GM12878 (cell line): ENCODE results near the gene GPRASP2. TPM values are rescaled to one million over a fixed set of nuclear protein-coding genes. Genes with fewer than 3 reads are reported as not detected.

Experiments
- ATAC-seq: fragments of 200-7000 bp; cut with Tn5 transposase; 3 replicates; pipeline ENCODE4 v1.9.1; 2020; ENCODE audit warnings: mild to moderate bottlenecking, moderate library complexity
- BruUV-seq: library from RNA; stranded (reverse); fragments of 400-500 nt; replicated peaks from 2 replicates; lab custom pipeline; 2021; lab: Mats Ljungman, UMichigan
- CTCF ChIA-PET: fragments of 300-600 bp; sonication (Branson Sonifier 250); formaldehyde crosslinking; extraction: SDS; loops from one replicate; lab custom pipeline; 2021; ENCODE audit warnings: inconsistent platforms; lab: Yijun Ruan, JAX
- POLR2A ChIA-PET: fragments of 350-600 bp; formaldehyde crosslinking; extraction: SDS; loops from one replicate; lab custom pipeline; 2021; ENCODE audit warnings: inconsistent platforms; lab: Charles Lee
- RAD21 ChIA-PET: fragments of 300-600 bp; sonication (Branson Sonifier 250); formaldehyde crosslinking; loops from one replicate; lab custom pipeline; 2023; ENCODE audit warnings: antibody characterized with exemption; ENCODE audit not compliant: unreplicated experiment; lab: Charles Lee
- SMC1A ChIA-PET: fragments of 300-600 bp; sonication (Branson Sonifier 250); formaldehyde crosslinking; loops from one replicate; lab custom pipeline; 2023; ENCODE audit not compliant: unreplicated experiment, uncharacterized antibody; lab: Charles Lee
- DNase-seq: peaks from one replicate; pipeline ENCODE4 v3.0.0-alpha.2; 2011; ENCODE audit warnings: low read depth, low spot score
- FAIRE-seq: peaks from 3 replicates; lab custom pipeline; 2011; peaks lifted over from hg19 to GRCh38; lab: Jason Lieb, UNC
- H2AFZ ChIP-seq: 2 replicates; pipeline ENCODE4 v1.6.0; 2011; ENCODE audit warnings: low read depth, low read length, control low read depth; ENCODE audit not compliant: control insufficient read depth
- H3K27ac ChIP-seq: 2 replicates; pipeline ENCODE4 v1.5.1; 2011; ENCODE audit warnings: control low read depth; ENCODE audit not compliant: control insufficient read depth, insufficient read depth
- H3K27me3 ChIP-seq, 2 experiments: replicated peaks in 1 of 2; 2 replicates each; pipeline versions ENCODE4 v1.6.0 to v1.6.1; 2011; ENCODE audit warnings: low read length in 1 of 2; ENCODE audit not compliant: control insufficient read depth in 2 of 2, insufficient read depth in 2 of 2
- H3K36me3 ChIP-seq, 2 experiments: 2 replicates each; pipeline ENCODE4 v1.5.1; 2011; ENCODE audit warnings: low read length in 1 of 2; ENCODE audit not compliant: control insufficient read depth in 2 of 2, insufficient read depth in 2 of 2
- H3K4me1 ChIP-seq: 2 replicates; pipeline ENCODE4 v1.6.1; 2011; ENCODE audit warnings: mild to moderate bottlenecking, low read length, moderate library complexity, mixed read lengths; ENCODE audit not compliant: control insufficient read depth, insufficient read depth
- H3K4me2 ChIP-seq: 2 replicates; pipeline ENCODE4 v1.6.0; 2011; ENCODE audit warnings: control low read depth; ENCODE audit not compliant: control insufficient read depth, insufficient read depth
- H3K4me3 ChIP-seq: fragments of 200-600 bp; sonication (generic); 2 replicates; pipeline ENCODE4 v1.5.1; 2016
- H3K79me2 ChIP-seq: 2 replicates; pipeline ENCODE4 v1.6.0; 2011; ENCODE audit warnings: low read length; ENCODE audit not compliant: control insufficient read depth, insufficient read depth
- H3K9ac ChIP-seq: 2 replicates; pipeline ENCODE4 v1.8.0; 2011; ENCODE audit warnings: low read length, control low read depth, mixed read lengths; ENCODE audit not compliant: control insufficient read depth, insufficient read depth
- H3K9me3 ChIP-seq: replicated peaks from 3 replicates; pipeline ENCODE4 v1.5.1; 2011; ENCODE audit warnings: mild to moderate bottlenecking, low read length; ENCODE audit not compliant: control insufficient read depth, insufficient read depth
- H4K20me1 ChIP-seq: 2 replicates; pipeline ENCODE4 v1.6.0; 2011; ENCODE audit not compliant: control insufficient read depth, insufficient read depth
- BACH1 ChIP-seq: fragments of 450-650 bp; IDR thresholded peaks from 2 replicates; pipeline ENCODE4 v1.6.1; 2017; ENCODE audit warnings: mild to moderate bottlenecking, borderline replicate concordance
- BMI1 ChIP-seq: fragments of 450-650 bp; IDR thresholded peaks from 2 replicates; pipeline ENCODE4 v1.6.1; 2016; ENCODE audit warnings: mild to moderate bottlenecking, moderate library complexity, borderline replicate concordance
- CREM ChIP-seq: IDR thresholded peaks from 2 replicates; pipeline ENCODE4 v1.6.1; 2014; ENCODE audit warnings: antibody characterized with exemption, low read depth
- KLF5 ChIP-seq: fragments of 450-650 bp; IDR thresholded peaks from 2 replicates; pipeline ENCODE4 v1.6.1; 2014; ENCODE audit warnings: mild to moderate bottlenecking; ENCODE audit not compliant: partially characterized antibody
- NR2F1 ChIP-seq: fragments of 450-650 bp; conservative IDR thresholded peaks from 2 replicates; pipeline ENCODE4 v1.6.1; 2017; ENCODE audit warnings: mild to moderate bottlenecking
- NRF1 ChIP-seq: conservative IDR thresholded peaks from 2 replicates; pipeline ENCODE4 v1.6.1; 2011; ENCODE audit warnings: mild to moderate bottlenecking, low read depth, low read length, improper control_type of control experiment
- SMAD1 ChIP-seq: fragments of 450-650 bp; IDR thresholded peaks from 2 replicates; pipeline ENCODE4 v1.6.1; 2018; ENCODE audit warnings: mild to moderate bottlenecking, low read depth; ENCODE audit not compliant: partially characterized antibody
- SREBF2 ChIP-seq: IDR thresholded peaks from 2 replicates; pipeline ENCODE4 v1.6.1; 2012; ENCODE audit warnings: mild to moderate bottlenecking, low read length
- STAT1 ChIP-seq: fragments of 450-650 bp; conservative IDR thresholded peaks from 2 replicates; pipeline ENCODE4 v1.6.1; 2014; ENCODE audit warnings: antibody characterized with exemption, mild to moderate bottlenecking
- SUPT20H ChIP-seq: IDR thresholded peaks from 2 replicates; pipeline ENCODE4 v1.6.1; 2011; ENCODE audit warnings: low read depth, mild to moderate bottlenecking, low read length, moderate library complexity, borderline replicate concordance; ENCODE audit not compliant: control insufficient read depth
- YY1 ChIP-seq: IDR thresholded peaks from 2 replicates; pipeline ENCODE4 v1.6.1; 2011; ENCODE audit warnings: low read depth, mild to moderate bottlenecking, low read length
- WGBS: methylation state at CpG from one replicate; pipeline ENCODE4 v1.1.6; 2016; ENCODE audit warnings: low lambda C conversion rate; ENCODE audit not compliant: insufficient replicate concordance, insufficient coverage; ENCODE audit errors: missing lambda C conversion rate; 5-methylcytosine and 5-hydroxymethylcytosine counted together
- in situ Hi-C: fragments of 300-500 bp; cut with MboI; formaldehyde crosslinking; loops from 9 replicates; pipeline ENCODE4 v1.14.3; 2018; ENCODE audit warnings: mixed read lengths
- intact Hi-C: fragments of 100-400 bp; cut with micrococcal nuclease; formaldehyde crosslinking; loops from one replicate; pipeline ENCODE4 v1.14.2; 2022; ENCODE audit not compliant: unreplicated experiment
- polyA plus RNA-seq, 11 experiments: library from polyadenylated mRNA; depleted of rRNA in 4 of 11; unstranded in 6 of 11; stranded (reverse) in 5 of 11; fragments of >200 nt; fragmentation: Nextera tagmentation in 4 of 11; fragmentation: Illumina TruSeq in 1 of 11; extraction: Ambion mirVana in 4 of 11; extraction: Trizol in 1 of 11; gene quantifications; 1 replicate in 1 of 11; 2 replicates in 10 of 11; pipeline versions ENCODE4 v1.2.1 to v1.2.3, GENCODE V29; 2011 to 2016; ENCODE audit warnings: inconsistent platforms in 2 of 11, missing spikeins in 2 of 11, low read depth in 1 of 11
- total RNA-seq, 4 experiments: library from RNA; depleted of rRNA in 3 of 4; stranded (reverse); fragments of >200 nt in 3 of 4; fragmentation: Illumina TruSeq in 1 of 4; extraction: Trizol in 1 of 4; gene quantifications; 2 replicates each; pipeline versions ENCODE4 v1.2.1 to v1.2.3, GENCODE V29; 2013 to 2021
- TF ChIP-seq, protein P1 (sequence below): fragments of 450-650 bp; IDR thresholded peaks from 2 replicates; pipeline ENCODE4 v1.6.1; 2017; ENCODE audit warnings: low read depth, mild to moderate bottlenecking, moderate library complexity
- TF ChIP-seq, protein P2 (sequence below): fragments of 450-650 bp; IDR thresholded peaks from 2 replicates; pipeline ENCODE4 v1.6.1; 2014; ENCODE audit warnings: mild to moderate bottlenecking
- TF ChIP-seq, protein P3 (sequence below): fragments of 450-650 bp; IDR thresholded peaks from 2 replicates; pipeline ENCODE4 v1.6.1; 2017; ENCODE audit warnings: antibody characterized with exemption, mild to moderate bottlenecking, moderate library complexity
- TF ChIP-seq, protein P4 (sequence below): IDR thresholded peaks from 2 replicates; pipeline ENCODE4 v1.6.1; 2012; ENCODE audit warnings: low read length, inconsistent platforms

GPRASP2 gene
- total and polyA plus RNA-seq, 10 of the 15 experiments (the other 5 are each of a cell fraction or from before 2014, with no cell fraction given), result 0.08 to 0.27 (median 0.19) TPM; not detected in 1

DNA sequence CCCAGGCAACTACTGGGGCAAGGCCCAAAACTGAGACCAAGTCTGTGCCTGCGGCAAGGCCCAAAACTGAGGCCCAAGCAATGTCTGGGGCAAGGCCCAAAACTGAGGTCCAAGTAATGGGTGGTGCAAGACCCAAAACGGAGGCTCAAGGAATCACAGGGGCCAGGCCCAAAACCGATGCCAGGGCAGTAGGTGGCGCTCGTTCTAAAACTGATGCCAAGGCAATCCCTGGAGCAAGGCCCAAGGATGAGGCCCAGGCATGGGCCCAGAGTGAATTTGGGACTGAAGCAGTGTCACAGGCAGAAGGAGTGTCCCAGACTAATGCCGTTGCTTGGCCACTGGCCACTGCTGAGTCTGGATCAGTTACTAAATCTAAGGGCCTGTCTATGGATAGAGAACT, 2.7 kb downstream of the GPRASP2 start:
- CTCF ChIA-PET, result no interaction called here
- BruUV-seq, result no TSS peak
- in situ Hi-C loops, result no loop called here

More for the DNA sequence above, 2.7 kb downstream of the GPRASP2 start:
- Histone ChIP-seq H3K79me2 (no peaks in the 10 kb centered on the region), H2AFZ (no peak overlapping the region), H3K36me3 (no peaks in the 10 kb centered on the region), H3K27ac (no peak overlapping the region), H3K4me2 (no peak overlapping the region), H3K4me3 (no peak overlapping the region), H3K9ac (no peak overlapping the region), H3K9me3 (no peaks in the 10 kb centered on the region), H3K4me1 (no peaks in the 10 kb centered on the region), H3K27me3 (no peaks in the 10 kb centered on the region), H4K20me1 (no peaks in the 10 kb centered on the region)
- DNase-seq (no peak), FAIRE-seq (no peak), ATAC-seq (no peak)
- TF ChIP-seq SREBF2, result no peak
- TF ChIP-seq, protein P1, sequence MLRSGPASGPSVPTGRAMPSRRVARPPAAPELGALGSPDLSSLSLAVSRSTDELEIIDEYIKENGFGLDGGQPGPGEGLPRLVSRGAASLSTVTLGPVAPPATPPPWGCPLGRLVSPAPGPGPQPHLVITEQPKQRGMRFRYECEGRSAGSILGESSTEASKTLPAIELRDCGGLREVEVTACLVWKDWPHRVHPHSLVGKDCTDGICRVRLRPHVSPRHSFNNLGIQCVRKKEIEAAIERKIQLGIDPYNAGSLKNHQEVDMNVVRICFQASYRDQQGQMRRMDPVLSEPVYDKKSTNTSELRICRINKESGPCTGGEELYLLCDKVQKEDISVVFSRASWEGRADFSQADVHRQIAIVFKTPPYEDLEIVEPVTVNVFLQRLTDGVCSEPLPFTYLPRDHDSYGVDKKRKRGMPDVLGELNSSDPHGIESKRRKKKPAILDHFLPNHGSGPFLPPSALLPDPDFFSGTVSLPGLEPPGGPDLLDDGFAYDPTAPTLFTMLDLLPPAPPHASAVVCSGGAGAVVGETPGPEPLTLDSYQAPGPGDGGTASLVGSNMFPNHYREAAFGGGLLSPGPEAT, result no peak
- TF ChIP-seq, protein P2, sequence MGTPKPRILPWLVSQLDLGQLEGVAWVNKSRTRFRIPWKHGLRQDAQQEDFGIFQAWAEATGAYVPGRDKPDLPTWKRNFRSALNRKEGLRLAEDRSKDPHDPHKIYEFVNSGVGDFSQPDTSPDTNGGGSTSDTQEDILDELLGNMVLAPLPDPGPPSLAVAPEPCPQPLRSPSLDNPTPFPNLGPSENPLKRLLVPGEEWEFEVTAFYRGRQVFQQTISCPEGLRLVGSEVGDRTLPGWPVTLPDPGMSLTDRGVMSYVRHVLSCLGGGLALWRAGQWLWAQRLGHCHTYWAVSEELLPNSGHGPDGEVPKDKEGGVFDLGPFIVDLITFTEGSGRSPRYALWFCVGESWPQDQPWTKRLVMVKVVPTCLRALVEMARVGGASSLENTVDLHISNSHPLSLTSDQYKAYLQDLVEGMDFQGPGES, result no peak
- no peak for TF ChIP-seq SMAD1
- no peak for TF ChIP-seq NRF1
- TF ChIP-seq, protein P3, sequence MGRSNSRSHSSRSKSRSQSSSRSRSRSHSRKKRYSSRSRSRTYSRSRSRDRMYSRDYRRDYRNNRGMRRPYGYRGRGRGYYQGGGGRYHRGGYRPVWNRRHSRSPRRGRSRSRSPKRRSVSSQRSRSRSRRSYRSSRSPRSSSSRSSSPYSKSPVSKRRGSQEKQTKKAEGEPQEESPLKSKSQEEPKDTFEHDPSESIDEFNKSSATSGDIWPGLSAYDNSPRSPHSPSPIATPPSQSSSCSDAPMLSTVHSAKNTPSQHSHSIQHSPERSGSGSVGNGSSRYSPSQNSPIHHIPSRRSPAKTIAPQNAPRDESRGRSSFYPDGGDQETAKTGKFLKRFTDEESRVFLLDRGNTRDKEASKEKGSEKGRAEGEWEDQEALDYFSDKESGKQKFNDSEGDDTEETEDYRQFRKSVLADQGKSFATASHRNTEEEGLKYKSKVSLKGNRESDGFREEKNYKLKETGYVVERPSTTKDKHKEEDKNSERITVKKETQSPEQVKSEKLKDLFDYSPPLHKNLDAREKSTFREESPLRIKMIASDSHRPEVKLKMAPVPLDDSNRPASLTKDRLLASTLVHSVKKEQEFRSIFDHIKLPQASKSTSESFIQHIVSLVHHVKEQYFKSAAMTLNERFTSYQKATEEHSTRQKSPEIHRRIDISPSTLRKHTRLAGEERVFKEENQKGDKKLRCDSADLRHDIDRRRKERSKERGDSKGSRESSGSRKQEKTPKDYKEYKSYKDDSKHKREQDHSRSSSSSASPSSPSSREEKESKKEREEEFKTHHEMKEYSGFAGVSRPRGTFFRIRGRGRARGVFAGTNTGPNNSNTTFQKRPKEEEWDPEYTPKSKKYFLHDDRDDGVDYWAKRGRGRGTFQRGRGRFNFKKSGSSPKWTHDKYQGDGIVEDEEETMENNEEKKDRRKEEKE, result no peak
- TF ChIP-seq CREM, result no peak
- no peak for TF ChIP-seq BACH1
- TF ChIP-seq YY1, result no peak
- TF ChIP-seq KLF5, result no peak
- no peak for TF ChIP-seq NR2F1
- TF ChIP-seq BMI1, result no peak
- no peak for TF ChIP-seq STAT1
- no peak for TF ChIP-seq SUPT20H
- TF ChIP-seq, protein P4, sequence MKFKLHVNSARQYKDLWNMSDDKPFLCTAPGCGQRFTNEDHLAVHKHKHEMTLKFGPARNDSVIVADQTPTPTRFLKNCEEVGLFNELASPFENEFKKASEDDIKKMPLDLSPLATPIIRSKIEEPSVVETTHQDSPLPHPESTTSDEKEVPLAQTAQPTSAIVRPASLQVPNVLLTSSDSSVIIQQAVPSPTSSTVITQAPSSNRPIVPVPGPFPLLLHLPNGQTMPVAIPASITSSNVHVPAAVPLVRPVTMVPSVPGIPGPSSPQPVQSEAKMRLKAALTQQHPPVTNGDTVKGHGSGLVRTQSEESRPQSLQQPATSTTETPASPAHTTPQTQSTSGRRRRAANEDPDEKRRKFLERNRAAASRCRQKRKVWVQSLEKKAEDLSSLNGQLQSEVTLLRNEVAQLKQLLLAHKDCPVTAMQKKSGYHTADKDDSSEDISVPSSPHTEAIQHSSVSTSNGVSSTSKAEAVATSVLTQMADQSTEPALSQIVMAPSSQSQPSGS, result no peak
- ChIA-PET POLR2A (no interaction called here), SMC1A (no interaction called here), RAD21 (no interaction called here)
- intact Hi-C loops, result no loop called here
- 60% methylated on average over 6 of the region's 6 CpGs for WGBS
